T-helper 2 cell treated with Interferon-gamma antibody and Interleukin-4, amounts not matched to agents 5 μg/mL and 100 μg/mL, for 36 hours (primary cell): ENCODE data around the gene CACNA1C.

ENCODE experiments used
- DNase-seq: peaks from one replicate; pipeline ENCODE4 v3.0.0; 2021; ENCODE audit warnings: low spot score
- H3K27ac Mint-ChIP-seq: one replicate; pipeline ENCODE4 v1.8.0; 2021; ENCODE audit warnings: mild to moderate bottlenecking, mixed read lengths
- H3K27me3 Mint-ChIP-seq: one replicate; pipeline ENCODE4 v1.8.0; 2021; ENCODE audit warnings: low read depth, mixed read lengths
- H3K36me3 Mint-ChIP-seq: one replicate; pipeline ENCODE4 v1.8.0; 2021; ENCODE audit warnings: low read depth, mixed read lengths
- H3K4me1 Mint-ChIP-seq: one replicate; pipeline ENCODE4 v1.8.0; 2021; ENCODE audit warnings: low read depth, mixed read lengths
- H3K4me3 Mint-ChIP-seq: one replicate; pipeline ENCODE4 v1.8.0; 2022; ENCODE audit warnings: mild to moderate bottlenecking, moderate library complexity, mixed read lengths
- H3K9me3 Mint-ChIP-seq: one replicate; pipeline ENCODE4 v1.8.0; 2021; ENCODE audit warnings: mixed read lengths

The CACNA1C gene

DNA sequence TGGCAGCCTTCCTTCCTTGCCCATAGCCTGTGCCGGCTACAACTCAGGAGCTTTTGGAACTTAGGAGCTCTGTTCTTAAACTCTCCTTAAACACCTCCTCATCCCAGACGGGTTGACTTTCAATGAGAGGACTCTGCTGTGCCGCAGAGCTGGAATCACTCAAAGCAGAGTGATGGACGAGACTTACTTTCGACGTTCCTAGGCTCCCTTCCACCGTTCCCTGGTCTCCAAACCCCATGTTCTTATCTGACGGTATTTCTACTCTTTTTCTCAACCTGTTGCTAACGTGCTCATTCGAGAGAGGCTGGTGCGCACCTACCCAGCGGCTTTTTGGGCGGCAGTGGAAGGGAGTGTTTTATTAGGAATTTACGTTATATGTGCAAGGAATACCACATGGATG is 232.7 kb downstream of the CACNA1C start:
- Mint-ChIP-seq H3K36me3 (no peaks in the 10 kb centered on the region), H3K27ac (no peak overlapping the region), H3K4me3 (no peak overlapping the region), H3K4me1 (no peaks in the 10 kb centered on the region), H3K27me3 (peaks cover 12% of the 10 kb centered on the region), H3K9me3 (peaks cover 8% of the 10 kb centered on the region)
- DNase-seq: no peak

DNA sequence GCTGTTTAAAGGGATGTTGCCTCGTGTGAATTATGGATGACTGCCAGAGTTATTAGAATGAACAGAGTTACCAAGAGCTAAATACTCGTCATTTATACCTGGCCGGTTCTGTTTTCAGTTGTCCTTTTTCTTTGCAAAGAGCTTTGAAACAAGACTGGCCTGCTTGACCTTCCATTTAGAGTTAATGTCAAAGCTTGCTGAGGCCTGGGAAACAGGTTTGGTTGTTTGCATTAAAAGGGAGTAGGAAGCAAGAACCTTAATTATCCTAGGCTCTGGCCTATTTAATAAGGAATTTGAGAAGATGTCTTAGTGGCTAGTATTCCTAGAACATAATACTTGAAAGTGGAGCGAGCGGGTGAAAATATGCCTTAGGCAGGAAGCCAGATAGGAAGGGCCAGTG is 233.3 kb downstream of the CACNA1C start:
- H3K27ac Mint-ChIP-seq: no peak overlapping the region
- H3K27me3 Mint-ChIP-seq: peaks cover 12% of the 10 kb centered on the region
- peaks cover 4% of the 10 kb centered on the region for H3K9me3 Mint-ChIP-seq
- no peak overlapping the region for H3K4me3 Mint-ChIP-seq
- H3K36me3 Mint-ChIP-seq: no peaks in the 10 kb centered on the region
- DNase-seq: no peak
- no peaks in the 10 kb centered on the region for H3K4me1 Mint-ChIP-seq

DNA sequence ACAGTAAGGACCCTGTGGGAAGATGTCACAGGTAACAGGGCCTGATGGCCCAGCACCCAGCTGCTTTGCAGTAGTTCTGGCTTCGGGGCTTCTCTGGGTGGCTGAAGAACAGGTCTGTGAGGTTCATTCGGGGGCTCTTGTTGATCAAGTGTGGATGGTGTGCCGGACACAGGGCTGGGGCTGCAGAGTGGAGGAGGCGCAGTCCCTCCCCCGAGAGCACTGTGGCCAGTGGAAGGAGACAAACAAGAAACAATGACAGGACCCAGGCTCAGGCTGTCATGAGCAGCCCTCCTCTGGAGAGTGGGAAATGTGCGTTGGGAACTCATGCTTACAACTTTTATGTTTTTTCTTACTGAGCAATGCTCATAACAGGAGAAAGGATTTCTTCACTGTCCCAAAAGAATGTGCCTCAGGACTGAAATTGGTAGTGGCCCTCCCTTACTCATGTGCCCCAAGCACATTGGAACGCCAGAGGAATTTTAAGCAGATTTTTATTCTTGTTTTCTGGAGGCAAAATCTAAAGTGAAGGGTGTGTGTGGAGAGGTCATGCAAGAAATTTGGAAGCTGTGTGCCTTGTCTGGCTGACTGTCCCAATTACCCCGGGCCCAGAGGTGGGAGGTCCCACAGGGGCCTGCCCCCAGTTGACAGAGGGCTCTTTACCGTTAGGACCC is 233.8 kb downstream of the CACNA1C start:
- H3K4me3 Mint-ChIP-seq: no peak overlapping the region
- no peak overlapping the region for H3K27ac Mint-ChIP-seq
- H3K4me1 Mint-ChIP-seq: no peaks in the 10 kb centered on the region
- DNase-seq: no peak
- no peaks in the 10 kb centered on the region for H3K9me3 Mint-ChIP-seq
- H3K36me3 Mint-ChIP-seq: no peaks in the 10 kb centered on the region
- peaks cover 12% of the 10 kb centered on the region for H3K27me3 Mint-ChIP-seq

DNA sequence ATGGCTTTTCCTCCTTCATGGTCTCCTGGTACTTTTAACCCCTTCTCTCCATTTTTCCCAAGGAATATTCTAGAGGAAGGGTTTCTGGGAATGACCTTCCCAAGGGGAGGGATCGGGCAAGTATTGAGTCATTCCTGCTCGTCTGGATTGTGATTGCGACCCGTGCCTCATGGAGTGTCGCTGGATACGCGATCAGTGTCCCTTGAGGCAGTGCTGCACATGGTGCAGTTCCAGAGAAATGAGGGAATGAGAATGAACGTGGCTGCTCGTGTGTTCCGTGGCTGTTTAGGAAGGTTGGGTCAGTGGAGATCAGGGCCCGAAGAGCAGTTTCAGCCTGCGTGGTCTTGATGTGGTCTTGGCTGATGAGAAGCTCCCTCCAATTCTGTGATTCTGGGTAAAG is 234.4 kb downstream of the CACNA1C start:
- H3K4me1 Mint-ChIP-seq: no peaks in the 10 kb centered on the region
- no peak overlapping the region for H3K27ac Mint-ChIP-seq
- peaks cover 8% of the 10 kb centered on the region for H3K27me3 Mint-ChIP-seq
- H3K9me3 Mint-ChIP-seq: no peaks in the 10 kb centered on the region
- H3K36me3 Mint-ChIP-seq: no peaks in the 10 kb centered on the region
- no peak for DNase-seq
- no peak overlapping the region for H3K4me3 Mint-ChIP-seq

DNA sequence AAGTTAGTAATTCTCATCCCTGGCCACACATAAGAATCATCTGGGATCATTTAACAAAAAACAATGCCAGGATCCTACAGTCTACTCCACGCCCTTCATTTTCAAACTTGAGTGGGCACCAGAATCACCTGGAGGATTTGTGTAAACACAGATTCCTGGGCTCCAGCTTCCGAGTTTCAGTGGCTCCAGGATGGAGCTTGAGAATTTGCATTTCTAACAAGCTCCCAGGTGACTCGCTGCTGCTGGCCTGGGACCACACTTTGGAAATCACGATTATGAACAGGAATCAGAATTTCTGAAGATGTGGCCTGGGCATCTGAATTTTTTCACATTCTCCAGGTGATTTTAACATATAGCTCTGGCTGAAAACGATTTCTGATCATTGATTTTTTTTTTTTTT is 234.8 kb downstream of the CACNA1C start:
- no peak overlapping the region for H3K4me3 Mint-ChIP-seq
- no peaks in the 10 kb centered on the region for H3K4me1 Mint-ChIP-seq
- peaks cover 7% of the 10 kb centered on the region for H3K27me3 Mint-ChIP-seq
- no peak for DNase-seq
- no peaks in the 10 kb centered on the region for H3K9me3 Mint-ChIP-seq
- no peak overlapping the region for H3K27ac Mint-ChIP-seq
- H3K36me3 Mint-ChIP-seq: no peaks in the 10 kb centered on the region

DNA sequence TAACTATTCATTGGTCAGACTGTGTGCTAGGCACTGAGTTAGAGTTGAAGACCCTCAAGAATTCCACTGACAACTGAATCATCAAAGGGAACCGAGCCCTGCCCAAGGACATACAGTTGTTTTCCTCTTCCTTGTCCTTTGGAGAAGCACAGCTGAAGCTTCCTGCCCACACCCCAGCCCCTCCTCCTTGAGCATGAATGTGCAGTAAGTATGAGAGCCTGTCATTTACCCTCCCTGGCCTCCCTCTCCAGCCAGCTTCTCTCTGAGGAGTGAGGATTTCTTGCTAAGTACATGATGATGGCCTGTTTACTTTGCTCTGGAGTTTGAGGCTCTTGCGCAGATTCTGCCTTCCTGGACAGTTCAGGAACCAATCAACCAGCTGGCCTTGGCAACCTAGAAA is 235.2 kb downstream of the CACNA1C start:
- H3K9me3 Mint-ChIP-seq: no peaks in the 10 kb centered on the region
- no peak overlapping the region for H3K27ac Mint-ChIP-seq
- H3K4me1 Mint-ChIP-seq: no peaks in the 10 kb centered on the region
- peaks cover 4% of the 10 kb centered on the region for H3K27me3 Mint-ChIP-seq
- no peak overlapping the region for H3K4me3 Mint-ChIP-seq
- no peak for DNase-seq
- no peaks in the 10 kb centered on the region for H3K36me3 Mint-ChIP-seq

DNA sequence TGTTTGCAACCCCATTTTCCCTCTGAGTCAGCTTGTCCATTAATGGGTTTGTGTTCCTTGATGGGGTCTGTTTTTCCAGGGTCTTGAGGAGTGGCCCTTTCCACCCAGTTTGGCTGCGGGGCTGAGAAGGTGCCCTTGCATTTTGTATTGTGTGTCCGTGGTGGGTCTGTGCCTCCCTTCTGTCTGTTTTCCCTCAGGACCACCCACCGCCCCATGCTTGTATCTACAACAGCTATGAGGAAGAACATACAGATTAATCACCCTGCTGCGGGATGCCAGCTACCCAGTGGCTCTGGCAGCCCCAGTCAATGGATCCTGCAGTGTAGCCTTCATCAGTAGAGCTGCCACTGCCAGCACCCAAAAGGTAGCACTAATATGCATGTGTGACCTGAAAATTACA is 235.7 kb downstream of the CACNA1C start:
- no peak overlapping the region for H3K27ac Mint-ChIP-seq

DNA sequence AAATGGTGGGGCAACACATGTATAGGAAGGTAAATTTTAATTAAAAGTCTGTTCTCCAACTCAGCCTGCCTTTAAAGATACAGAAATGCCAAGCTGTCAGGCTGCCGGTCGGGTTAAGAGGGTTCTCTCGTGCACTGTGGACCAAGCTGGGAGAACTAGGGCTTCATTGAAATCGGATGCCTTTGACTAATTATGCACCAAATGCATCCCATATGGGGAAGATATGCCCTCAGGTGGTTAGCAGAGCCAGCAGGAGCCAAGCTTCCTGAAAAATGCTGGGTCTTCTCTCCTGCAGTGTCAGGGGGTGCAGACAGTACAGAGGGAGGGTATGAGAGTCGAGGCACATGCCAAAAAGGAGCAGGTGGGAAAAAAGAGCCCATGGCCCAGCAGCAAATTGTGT is 236.1 kb downstream of the CACNA1C start:
- H3K27ac Mint-ChIP-seq: no peak overlapping the region
- peaks cover 3% of the 10 kb centered on the region for H3K27me3 Mint-ChIP-seq

More for the DNA sequence above, 235.7 kb downstream of the CACNA1C start:
- Mint-ChIP-seq H3K4me1 (no peaks in the 10 kb centered on the region), H3K36me3 (no peaks in the 10 kb centered on the region), H3K9me3 (no peaks in the 10 kb centered on the region), H3K4me3 (no peak overlapping the region), H3K27me3 (peaks cover 3% of the 10 kb centered on the region)
- DNase-seq: no peak

DNA sequence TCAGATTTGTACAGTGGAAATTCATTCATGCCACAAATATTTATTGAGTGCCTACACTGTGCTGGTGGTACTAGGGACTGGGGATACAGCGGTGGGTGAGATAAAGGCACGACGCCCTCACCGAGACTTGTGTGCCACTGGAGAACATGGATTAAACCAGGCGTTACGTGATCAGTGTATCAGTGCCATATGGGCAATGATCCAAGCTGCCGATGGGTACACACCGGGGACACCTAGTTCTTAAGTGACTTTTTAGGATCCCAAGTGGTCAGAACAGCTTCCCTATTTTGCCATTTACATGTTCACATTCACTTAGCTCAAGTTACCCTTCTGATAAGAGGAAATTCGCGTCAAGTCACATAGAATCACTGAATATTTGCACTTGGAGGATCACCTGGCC is 236.7 kb downstream of the CACNA1C start:
- DNase-seq: no peak
- no peak overlapping the region for H3K27ac Mint-ChIP-seq
- H3K4me1 Mint-ChIP-seq: no peaks in the 10 kb centered on the region
- H3K4me3 Mint-ChIP-seq: no peak overlapping the region
- H3K36me3 Mint-ChIP-seq: no peaks in the 10 kb centered on the region
- no peaks in the 10 kb centered on the region for H3K9me3 Mint-ChIP-seq
- no peaks in the 10 kb centered on the region for H3K27me3 Mint-ChIP-seq

More for the DNA sequence above, 236.1 kb downstream of the CACNA1C start:
- DNase-seq: no peak
- no peaks in the 10 kb centered on the region for H3K4me1 Mint-ChIP-seq
- H3K36me3 Mint-ChIP-seq: no peaks in the 10 kb centered on the region
- H3K4me3 Mint-ChIP-seq: no peak overlapping the region
- H3K9me3 Mint-ChIP-seq: no peaks in the 10 kb centered on the region

DNA sequence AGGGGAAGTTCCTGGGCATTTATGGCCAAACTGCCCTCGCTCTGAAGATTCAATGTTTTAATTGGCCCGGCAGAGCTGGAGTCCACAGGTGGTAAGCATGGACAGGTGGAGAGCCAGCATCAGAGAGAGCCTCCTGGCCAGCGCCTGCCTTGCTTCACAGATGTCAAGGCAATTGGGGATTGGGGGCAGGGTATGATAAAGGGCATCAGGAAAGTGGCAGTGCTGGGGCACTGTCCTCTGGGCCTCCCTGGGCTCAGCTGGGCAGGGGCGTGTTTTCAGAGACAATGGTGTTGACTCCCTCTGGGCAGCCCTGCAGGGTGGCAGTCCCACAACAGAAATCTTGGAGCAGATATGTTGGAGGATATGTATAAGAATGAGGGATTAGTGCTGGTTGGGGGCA is 237.3 kb downstream of the CACNA1C start:
- Mint-ChIP-seq H3K27ac (no peak overlapping the region), H3K36me3 (no peaks in the 10 kb centered on the region), H3K4me3 (no peak overlapping the region), H3K9me3 (no peaks in the 10 kb centered on the region), H3K4me1 (peaks cover 4% of the 10 kb centered on the region), H3K27me3 (no peaks in the 10 kb centered on the region)
- DNase-seq: no peak

DNA sequence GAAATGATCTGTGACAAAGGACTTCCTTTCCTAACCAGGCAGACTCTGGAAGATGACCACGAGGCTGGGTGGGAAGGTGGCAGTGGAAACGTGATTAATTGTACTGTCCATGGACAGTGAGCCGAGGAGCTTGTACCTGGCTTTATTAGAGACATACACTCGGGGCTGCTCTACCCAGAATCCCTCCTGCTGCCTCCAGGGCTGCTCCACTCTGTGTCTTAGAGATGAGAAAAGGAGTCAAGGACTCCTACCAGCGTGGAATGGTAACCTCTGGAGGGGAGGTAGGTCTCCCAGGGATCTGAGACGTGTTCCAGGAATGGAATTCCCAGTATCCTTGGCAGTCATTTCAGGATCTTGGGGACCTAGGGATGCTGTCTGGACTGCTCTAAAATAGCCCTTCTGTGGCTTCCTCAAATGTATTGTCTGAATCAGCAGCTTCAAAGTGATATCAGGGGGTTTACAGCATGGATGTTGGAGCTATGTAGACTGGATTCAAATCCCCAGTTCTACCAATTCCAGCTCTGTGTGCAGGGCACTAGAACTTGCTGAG is 237.8 kb downstream of the CACNA1C start:
- Mint-ChIP-seq H3K4me1 (peaks cover 6% of the 10 kb centered on the region), H3K27me3 (no peaks in the 10 kb centered on the region)

DNA sequence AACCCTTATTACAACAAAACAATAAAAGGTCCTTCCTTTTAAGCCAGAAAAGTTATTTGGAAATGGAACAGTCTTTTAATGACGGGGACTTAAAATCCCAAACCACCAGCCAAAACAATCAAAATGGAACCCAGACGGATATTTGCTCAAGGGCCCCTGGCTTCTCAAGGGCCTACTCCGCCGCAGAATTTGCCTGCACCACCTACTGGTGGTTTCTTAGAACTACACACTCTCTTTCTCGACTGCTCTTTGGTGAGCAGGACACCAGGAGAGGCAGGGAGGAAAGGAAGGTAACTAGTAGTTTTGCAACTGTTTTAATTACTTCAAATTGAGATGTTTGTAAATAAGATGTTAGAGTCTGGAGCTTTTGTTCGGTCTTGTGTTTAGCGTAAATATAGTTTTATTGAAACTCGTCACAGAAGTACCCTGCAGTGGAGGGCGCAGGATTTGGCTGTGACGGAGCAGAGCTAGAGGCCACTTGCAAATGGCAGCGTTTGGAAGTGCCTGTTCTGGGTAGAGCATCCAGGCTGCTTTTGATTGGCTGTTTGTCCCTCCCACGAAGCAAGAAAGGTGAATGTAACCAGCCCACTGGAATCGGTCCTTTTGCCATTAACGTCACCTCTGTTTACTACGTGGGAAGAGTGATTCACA is 238.5 kb downstream of the CACNA1C start:
- DNase-seq: no peak
- no peaks in the 10 kb centered on the region for H3K9me3 Mint-ChIP-seq
- no peak overlapping the region for H3K4me3 Mint-ChIP-seq
- H3K27me3 Mint-ChIP-seq: no peaks in the 10 kb centered on the region
- H3K27ac Mint-ChIP-seq: no peak overlapping the region
- H3K36me3 Mint-ChIP-seq: no peaks in the 10 kb centered on the region
- H3K4me1 Mint-ChIP-seq: peaks cover 6% of the 10 kb centered on the region

More for the DNA sequence above, 237.8 kb downstream of the CACNA1C start:
- no peak overlapping the region for H3K27ac Mint-ChIP-seq
- no peaks in the 10 kb centered on the region for H3K36me3 Mint-ChIP-seq
- H3K4me3 Mint-ChIP-seq: no peak overlapping the region
- DNase-seq: no peak
- no peaks in the 10 kb centered on the region for H3K9me3 Mint-ChIP-seq

DNA sequence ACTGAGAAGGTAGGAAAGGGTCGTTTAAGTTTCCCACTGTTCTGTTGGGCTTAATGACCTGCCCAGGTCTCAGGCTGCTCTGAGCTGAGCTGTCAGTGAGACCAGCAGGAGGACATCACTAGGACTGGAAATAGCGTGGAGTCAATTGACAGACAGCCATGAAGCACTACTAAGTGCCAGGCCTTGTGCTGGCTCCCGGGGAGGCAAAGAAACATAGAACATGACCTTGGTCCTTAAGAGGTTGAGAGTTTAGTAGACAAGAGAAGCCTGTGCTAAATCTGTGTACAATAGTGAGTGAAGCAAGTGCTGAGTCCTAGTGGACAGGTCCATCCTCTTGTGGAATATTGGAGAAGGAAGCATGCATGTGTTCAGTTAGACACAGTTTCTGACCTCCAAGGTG is 239.2 kb downstream of the CACNA1C start:
- peaks cover 6% of the 10 kb centered on the region for H3K4me1 Mint-ChIP-seq
- H3K27me3 Mint-ChIP-seq: no peaks in the 10 kb centered on the region
- no peak overlapping the region for H3K4me3 Mint-ChIP-seq
- H3K27ac Mint-ChIP-seq: no peak overlapping the region
- H3K9me3 Mint-ChIP-seq: no peaks in the 10 kb centered on the region
- DNase-seq: no peak
- no peaks in the 10 kb centered on the region for H3K36me3 Mint-ChIP-seq

DNA sequence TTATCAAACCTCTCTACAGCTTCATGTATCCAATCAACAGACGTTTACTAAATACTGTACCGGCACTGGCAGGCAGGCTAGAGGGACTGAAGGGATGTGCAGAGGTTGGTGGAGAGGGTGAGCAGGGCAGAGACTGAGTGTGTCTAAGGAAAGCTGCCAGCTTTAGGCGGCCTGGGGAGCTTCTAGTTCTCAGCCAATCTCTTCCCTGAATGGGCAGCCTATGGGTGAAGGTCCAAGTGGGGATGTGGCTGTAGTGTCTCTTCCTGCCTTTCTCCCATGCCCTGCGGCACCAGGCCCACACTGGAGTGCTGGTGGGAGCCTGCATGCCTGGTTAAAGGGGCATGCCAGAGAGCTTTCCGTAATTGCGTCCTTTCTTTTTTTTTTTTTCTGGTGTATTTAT is 239.8 kb downstream of the CACNA1C start:
- H3K36me3 Mint-ChIP-seq: no peaks in the 10 kb centered on the region
- H3K4me1 Mint-ChIP-seq: peaks cover 6% of the 10 kb centered on the region
- H3K27ac Mint-ChIP-seq: no peak overlapping the region
- no peaks in the 10 kb centered on the region for H3K27me3 Mint-ChIP-seq
- no peaks in the 10 kb centered on the region for H3K9me3 Mint-ChIP-seq
- no peak for DNase-seq
- H3K4me3 Mint-ChIP-seq: no peak overlapping the region
